DND-41 (cell line): ENCODE measurements around the gene SYT9.

ENCODE experiments used
- EZH2 ChIP-seq: IDR thresholded peaks from 3 replicates; pipeline ENCODE4 v1.6.1; 2012; ENCODE audit warnings: borderline replicate concordance, low read depth, mild to moderate bottlenecking, moderate library complexity, low read length, inconsistent platforms; ENCODE audit not compliant: severe bottlenecking
- TF ChIP-seq, protein P1 (sequence below): IDR thresholded peaks from 2 replicates; pipeline ENCODE4 v1.5.1; 2012; ENCODE audit warnings: borderline replicate concordance, low read length, moderate library complexity, mild to moderate bottlenecking; ENCODE audit not compliant: poor library complexity, severe bottlenecking; ENCODE audit errors: extremely low read depth

DNA sequence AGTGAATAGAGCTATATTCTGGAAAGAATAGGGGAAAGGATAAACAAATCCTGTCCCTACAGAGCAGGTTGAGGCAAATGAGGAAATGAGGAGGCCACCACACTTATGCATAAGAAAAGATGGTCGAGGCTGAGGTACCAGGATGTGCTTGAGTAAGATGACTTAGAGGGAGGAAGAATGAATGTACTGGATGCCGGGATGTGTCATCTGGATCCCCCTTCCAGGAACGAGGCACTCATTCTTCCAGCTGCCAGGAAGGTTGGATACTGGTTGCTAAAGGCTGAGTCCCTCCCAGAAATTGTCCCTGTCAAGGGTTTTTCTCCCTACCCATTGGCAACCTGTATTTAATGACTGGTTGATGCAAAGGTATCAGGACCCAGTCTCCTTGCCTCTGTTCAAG lies 31.1 kb upstream of the SYT9 start:
- TF ChIP-seq, protein P1, sequence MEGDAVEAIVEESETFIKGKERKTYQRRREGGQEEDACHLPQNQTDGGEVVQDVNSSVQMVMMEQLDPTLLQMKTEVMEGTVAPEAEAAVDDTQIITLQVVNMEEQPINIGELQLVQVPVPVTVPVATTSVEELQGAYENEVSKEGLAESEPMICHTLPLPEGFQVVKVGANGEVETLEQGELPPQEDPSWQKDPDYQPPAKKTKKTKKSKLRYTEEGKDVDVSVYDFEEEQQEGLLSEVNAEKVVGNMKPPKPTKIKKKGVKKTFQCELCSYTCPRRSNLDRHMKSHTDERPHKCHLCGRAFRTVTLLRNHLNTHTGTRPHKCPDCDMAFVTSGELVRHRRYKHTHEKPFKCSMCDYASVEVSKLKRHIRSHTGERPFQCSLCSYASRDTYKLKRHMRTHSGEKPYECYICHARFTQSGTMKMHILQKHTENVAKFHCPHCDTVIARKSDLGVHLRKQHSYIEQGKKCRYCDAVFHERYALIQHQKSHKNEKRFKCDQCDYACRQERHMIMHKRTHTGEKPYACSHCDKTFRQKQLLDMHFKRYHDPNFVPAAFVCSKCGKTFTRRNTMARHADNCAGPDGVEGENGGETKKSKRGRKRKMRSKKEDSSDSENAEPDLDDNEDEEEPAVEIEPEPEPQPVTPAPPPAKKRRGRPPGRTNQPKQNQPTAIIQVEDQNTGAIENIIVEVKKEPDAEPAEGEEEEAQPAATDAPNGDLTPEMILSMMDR: no peak
- TF ChIP-seq EZH2: no peak
